SH-SY5Y (cell line): ENCODE data around the gene KLHL29.

Experiments
- GATA2 ChIP-seq: IDR thresholded peaks from 2 replicates; pipeline ENCODE4 v1.6.1; 2011; ENCODE audit warnings: mild to moderate bottlenecking, low read depth, low read length
- GATA3 ChIP-seq: IDR thresholded peaks from 2 replicates; pipeline ENCODE4 v1.6.1; 2011; ENCODE audit warnings: low read depth, mild to moderate bottlenecking, low read length, moderate library complexity

GRCh38 chr2:23601301-23601965, 216.5 kb downstream of the KLHL29 start:
- TF ChIP-seq GATA2, result no peak
- TF ChIP-seq GATA3, result no peak
